HG03575 (cell line): ENCODE results near the gene PAEP.

Experiments
- ATAC-seq: cut with Tn5 transposase; IDR thresholded peaks from one replicate; pipeline ENCODE4 v1.9.1; 2021; ENCODE audit not compliant: unreplicated experiment, insufficient number of reproducible peaks, low FRiP score; ENCODE audit errors: extremely low read depth

Gene PAEP

GRCh38 chr9:135587658-135588057, 26.1 kb downstream of the PAEP start:
- ATAC-seq, result no peak

DNA sequence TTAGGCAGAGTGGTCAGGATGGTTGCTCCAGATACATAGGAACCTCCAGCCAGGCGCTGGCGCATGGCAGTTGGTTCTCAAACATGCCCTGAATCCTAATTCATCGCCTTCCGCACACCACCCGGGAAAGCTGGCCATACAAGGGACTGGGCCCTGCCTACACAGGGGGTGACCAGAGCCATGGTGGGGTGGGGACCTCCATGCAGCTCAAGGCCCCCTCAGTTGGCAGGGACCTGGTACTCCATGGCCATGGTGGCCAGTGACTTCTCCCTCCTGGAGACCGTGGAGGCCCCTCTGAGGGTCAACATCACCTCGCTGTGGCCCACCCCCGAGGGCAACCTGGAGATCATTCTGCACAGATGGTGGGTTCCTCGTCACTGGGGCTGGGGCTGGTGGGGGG, 26.8 kb downstream of the PAEP start:
- no peak for ATAC-seq

DNA sequence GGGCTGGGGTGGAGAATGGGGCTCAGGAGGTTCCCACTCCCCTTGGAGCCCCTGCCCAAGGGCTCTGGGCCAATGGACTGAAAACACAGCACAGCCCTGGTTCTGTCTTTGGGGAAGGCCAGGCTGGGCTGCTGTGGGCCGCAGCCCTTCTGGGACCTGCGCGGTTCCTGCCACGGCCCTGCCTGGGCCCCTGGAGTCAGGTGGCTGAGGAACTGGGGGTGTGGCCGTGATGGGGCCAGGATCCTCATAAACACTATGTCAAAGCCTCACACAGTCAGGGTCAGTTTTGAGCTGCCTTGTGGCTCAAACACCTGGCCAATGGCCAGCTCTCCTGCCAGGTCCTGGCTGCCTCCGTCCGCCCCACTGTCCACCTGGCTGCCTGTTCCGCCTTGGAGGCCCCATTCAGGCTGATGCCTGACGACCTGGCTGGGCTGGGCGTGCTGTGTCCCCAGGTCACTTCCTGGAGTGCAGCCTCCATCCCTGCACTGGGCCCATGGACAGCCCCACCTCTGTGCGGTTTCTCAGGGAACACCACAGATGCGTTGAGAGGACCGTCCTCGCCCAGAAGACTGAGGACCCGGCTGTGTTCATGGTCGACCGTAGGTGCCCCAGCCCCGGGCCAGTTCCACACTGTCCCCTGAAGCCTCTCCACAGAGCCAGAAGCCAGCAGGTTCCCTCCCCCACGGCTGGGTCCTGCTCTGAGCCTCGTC, 27.5 kb downstream of the PAEP start:
- no peak for ATAC-seq

- no peak for ATAC-seq
Measured at GRCh38 chr9:135589596-135590485, 28.3 kb downstream of the PAEP start.

DNA sequence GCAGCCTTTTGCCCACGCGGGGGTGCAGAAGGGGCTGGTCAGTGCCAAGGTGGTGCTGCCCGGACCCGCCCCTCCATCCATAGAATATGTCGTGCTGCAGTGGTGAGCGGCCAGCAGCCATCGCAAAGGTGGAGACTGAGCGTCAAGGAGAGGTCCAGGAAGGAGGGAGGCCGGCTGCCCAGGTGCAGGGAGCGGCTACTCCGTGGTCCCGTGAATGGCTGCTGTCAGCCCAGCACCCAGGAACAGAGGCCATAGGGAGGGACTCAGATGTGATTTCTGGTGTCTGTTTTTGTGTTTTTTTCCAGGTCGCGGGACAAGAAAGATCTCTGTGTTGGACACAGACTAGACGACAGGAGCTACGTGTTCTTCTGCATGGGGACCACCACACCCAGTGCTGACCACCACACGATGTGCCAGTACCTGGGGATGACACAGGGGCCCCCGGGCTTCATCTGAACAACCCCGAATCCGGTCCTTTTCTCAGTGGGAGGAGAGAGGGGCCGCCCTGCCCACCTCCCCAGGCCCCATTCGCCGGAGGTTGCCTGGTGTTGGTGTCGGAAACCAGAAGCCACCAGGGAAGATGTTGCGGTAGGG, 29.0 kb downstream of the PAEP start:
- ATAC-seq, result no peak

DNA sequence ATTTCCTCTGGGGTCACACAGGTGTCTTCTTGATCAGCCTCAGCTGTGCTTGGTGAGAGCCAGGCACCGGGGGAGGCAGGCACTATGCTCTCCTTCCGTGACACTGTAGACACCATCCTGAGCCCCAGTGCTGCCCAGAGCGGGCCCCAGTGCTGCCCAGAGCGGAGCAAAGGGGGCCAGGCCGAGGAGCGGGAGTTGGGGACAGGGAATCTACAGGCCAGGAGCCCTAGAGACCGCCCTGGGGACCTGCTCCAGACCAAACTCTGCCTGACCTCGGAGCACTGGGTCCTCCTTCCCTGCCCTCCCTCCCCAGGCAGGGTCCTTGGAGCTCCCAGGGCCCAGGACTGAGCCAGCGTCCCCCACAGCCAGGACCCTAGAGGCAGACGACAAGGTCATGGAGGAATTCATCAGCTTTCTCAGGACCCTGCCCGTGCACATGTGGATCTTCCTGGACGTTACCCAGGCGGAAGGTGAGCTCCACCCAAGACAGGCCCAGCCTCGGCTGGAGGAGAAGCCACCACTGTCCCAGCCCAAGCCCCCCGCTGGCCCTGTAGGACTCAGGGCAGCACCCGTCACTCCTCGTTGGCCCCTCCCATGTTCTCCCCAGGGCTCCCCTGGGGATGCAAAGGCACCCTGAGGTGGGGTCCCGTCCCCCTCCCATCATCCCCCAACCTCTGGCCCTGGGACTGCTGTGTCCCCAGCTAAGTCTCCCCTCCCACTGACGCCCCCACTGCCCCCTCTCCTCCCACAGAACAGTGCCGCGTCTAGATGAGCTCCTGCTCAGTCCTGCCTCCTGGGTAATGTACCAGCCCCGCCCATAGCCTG, 30.2 kb downstream of the PAEP start:
- no peak for ATAC-seq

- no peak for ATAC-seq
Measured at GRCh38 chr9:135592331-135592590, 30.7 kb downstream of the PAEP start.

- no peak for ATAC-seq
Measured at GRCh38 chr9:135592625-135593024, 31.1 kb downstream of the PAEP start.

DNA sequence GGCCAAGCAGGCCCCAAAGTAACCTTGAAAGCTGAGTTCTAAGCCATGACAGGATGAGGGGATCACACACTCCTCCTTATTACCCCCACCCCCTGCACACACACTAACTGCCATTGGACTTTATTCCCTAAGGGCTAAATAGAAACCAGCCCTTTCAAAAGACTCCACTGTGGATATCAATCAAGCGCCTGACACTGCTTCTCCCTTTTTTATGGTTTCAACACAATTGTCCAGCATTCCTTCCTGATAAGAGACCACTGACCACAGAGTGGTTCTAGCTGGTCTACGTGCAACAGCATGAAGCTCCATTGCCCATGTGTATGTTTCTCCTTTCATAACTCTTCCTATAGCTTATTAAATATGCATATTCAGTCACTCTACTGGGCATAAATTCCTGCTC, 34.7 kb downstream of the PAEP start:
- ATAC-seq, result no peak

DNA sequence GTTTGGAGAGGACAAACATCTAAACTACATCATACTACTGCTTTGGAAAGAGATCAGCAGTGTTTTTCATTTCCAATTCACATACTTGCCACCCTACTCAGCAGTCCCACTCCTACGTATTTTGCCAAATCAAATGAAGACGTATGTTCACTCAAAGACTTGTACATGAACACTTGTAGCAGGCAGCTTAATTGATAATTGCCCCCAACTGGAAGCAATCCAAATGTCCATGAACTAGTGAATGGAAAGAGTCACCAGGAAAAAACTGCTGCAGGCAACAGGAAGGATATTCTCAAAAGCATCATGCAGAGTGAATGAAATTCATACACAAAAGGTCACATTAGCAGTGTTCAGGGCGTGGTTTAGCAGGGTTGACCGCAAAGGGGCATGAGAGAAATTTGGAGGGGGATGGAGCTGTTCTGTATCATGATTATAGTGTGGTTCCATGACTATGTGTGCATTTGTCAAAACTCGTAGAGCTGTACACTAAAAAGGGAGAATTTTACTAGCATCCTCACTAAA, 38.8 kb downstream of the PAEP start:
- ATAC-seq, result no peak

DNA sequence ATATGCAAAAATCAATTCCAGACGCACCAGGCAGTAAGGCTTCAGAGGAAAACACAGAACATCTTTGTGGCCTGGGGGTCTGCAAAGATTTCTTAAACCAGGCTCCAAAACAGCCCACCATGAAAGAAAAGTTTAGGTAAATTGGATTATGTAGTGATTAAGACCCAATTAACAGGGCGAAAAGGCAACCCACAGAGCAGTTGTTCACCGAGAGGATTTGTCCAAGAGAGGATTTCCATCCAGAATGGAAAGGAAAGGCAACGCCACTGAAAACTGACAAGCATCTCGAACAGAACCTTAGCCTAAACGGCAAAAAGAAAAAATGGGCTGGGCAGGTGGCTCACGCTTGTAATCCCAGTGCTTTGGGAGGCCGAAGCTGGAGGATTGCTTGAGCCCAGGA, 40.4 kb downstream of the PAEP start:
- ATAC-seq, result no peak

- no peak for ATAC-seq
Measured at GRCh38 chr9:135602789-135603481, 41.4 kb downstream of the PAEP start.

- ATAC-seq, result no peak
Measured at GRCh38 chr9:135604437-135605237, 43.1 kb downstream of the PAEP start.

DNA sequence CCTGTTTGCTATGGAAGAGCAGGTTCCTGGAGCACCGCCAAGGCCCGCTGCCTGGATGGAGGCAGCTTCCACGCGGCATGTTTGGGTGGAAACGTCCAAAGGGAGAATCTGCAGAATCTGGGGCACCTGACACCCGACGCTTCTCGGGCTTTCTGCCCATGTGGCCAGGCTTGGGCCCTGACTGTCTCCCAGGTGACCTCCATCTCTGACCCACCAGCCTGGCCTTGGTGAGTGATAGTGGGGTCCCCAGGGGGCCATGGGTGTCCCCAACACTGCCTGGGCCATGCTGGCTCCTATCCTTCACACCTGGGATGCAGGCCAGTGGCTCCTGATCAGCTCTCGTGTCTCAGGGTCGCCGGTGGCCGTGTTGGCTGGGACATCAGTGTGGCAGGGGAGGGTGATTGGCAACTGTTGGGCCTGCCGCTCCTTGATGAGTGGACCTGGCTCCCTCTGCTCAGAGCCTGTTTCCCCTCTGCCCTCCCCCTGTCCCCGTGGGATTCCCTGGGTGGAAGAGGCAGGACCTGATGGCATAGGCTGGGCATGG, 43.8 kb downstream of the PAEP start:
- ATAC-seq, result no peak

DNA sequence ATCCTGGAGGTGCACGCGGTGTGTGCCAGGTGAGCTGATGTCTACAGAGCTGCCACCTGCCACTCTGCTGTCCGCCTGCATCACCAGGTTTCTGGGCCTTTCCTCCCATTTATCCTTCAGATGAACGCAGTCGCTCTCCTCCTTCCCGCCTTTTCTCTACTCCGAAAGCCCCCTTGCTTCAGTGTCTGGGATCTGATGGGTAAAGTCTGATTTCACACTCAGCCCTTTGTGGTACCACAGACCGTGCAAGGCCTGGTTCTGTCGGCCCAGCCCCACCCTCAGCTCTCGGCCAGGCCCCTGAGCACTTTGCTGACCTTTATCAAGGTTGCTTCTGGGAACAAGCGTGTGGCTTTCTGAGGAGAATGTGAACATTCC, 45.3 kb downstream of the PAEP start:
- ATAC-seq, result no peak

DNA sequence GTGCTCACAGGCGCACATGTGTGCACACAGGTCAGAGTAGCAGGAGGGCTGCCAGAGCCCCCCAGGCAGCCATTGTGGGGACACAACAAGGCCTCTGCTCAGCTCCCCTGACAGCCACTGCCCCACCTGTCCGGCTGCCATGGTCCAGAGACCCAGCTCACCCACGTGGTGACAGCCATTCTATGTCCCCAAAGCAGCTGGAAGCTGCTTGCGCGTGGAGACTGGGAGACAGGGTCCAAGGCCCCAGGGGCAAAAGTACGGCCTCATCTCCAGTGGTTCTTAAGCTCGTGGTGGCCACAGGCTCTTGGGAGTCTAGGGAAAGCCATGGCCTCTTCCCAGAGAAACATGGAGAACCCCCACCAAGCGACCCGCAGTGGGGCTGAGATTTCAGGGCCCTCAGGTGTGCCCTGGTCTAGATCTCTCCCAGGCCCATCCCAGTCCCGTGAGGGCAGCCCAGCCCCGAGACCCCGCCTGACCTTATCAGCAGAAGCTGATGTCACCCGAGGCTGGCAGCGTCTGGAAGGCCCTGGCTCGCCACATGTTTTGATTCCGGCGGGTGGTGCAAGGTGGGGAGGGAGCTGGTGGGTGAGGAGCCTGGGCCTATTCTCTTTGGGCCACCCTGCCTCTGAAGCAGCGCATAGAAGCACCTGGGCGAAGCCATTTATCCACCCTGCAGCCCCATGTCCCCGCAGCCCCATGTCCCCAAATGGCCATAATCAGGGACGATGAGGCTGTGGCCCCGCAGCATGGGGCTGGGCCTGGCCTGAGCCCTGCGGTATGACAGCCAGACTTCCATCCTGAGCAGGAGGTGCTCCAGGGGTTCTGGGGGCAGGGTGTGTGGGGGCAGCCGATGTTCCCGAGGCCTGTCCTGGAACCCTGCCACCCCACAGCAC, 46.1 kb downstream of the PAEP start:
- ATAC-seq, result no peak
